HEK293 (cell line): ENCODE results near the gene ZBTB24.

Experiments
- CTCF ChIA-PET: fragments of 350-600 bp; formaldehyde crosslinking; extraction: SDS; loops from one replicate; lab custom pipeline; 2021; ENCODE audit warnings: antibody characterized with exemption; lab: Yijun Ruan, JAX
- POLR2A ChIA-PET: fragments of 300-600 bp; formaldehyde crosslinking; extraction: SDS; loops from one replicate; lab custom pipeline; 2020; ENCODE audit warnings: antibody characterized with exemption, inconsistent platforms; lab: Yijun Ruan, JAX
- H3K27ac ChIP-seq: fragments of 200-500 bp; sonication (Bioruptor generic); 2 replicates; pipeline ENCODE4 v1.5.1; 2014; ENCODE audit warnings: low read depth, low read length, control low read depth, inconsistent platforms; ENCODE audit errors: extremely low read depth
- H3K36me3 ChIP-seq, 2 experiments: fragments of 200-500 bp in 1 of 2; sonication (Bioruptor generic) in 1 of 2; 1 replicate in 1 of 2; 2 replicates in 1 of 2; pipeline ENCODE4 v1.5.1; 2014 to 2017; ENCODE audit warnings: inconsistent platforms in 2 of 2, low read length in 2 of 2; ENCODE audit not compliant: control insufficient read depth in 2 of 2, insufficient read depth in 1 of 2
- H3K4me1 ChIP-seq: fragments of 200-500 bp; sonication (Bioruptor generic); 2 replicates; pipeline ENCODE4 v1.5.1; 2014; ENCODE audit warnings: mild to moderate bottlenecking, low read length, inconsistent platforms; ENCODE audit not compliant: control insufficient read depth, insufficient read depth
- H3K4me3 ChIP-seq: 2 replicates; pipeline ENCODE4 v1.5.1; 2011; ENCODE audit warnings: low read depth, mild to moderate bottlenecking, control low read depth, low read length, moderate library complexity
- H3K9me3 ChIP-seq: fragments of 200-500 bp; sonication (Bioruptor generic); 2 replicates; pipeline ENCODE4 v1.5.1; 2014; ENCODE audit warnings: low read depth, low read length, inconsistent platforms; ENCODE audit not compliant: control insufficient read depth, insufficient read depth
- OSR2 ChIP-seq: fragments of 450-650 bp; formaldehyde crosslinking; IDR thresholded peaks from 2 replicates; pipeline ENCODE4 v1.5.1; 2016; ENCODE audit warnings: missing biosample characterization, missing genetic modification characterization
- ZBTB20 ChIP-seq: fragments of 450-650 bp; formaldehyde crosslinking; IDR thresholded peaks from 2 replicates; pipeline ENCODE4 v1.5.1; 2016; ENCODE audit warnings: missing biosample characterization, missing genetic modification characterization
- ZBTB8A ChIP-seq: fragments of 450-650 bp; formaldehyde crosslinking; IDR thresholded peaks from 2 replicates; pipeline ENCODE4 v1.5.1; 2016; ENCODE audit warnings: missing biosample characterization, missing genetic modification characterization
- ZNF114 ChIP-seq: fragments of 450-650 bp; formaldehyde crosslinking; IDR thresholded peaks from 2 replicates; pipeline ENCODE4 v1.5.0; 2017; ENCODE audit warnings: missing biosample characterization, missing genetic modification characterization
- ZNF175 ChIP-seq: fragments of 450-650 bp; formaldehyde crosslinking; IDR thresholded peaks from 2 replicates; pipeline ENCODE4 v1.5.1; 2016; ENCODE audit warnings: missing biosample characterization, missing genetic modification characterization
- ZNF37A ChIP-seq: fragments of 450-650 bp; IDR thresholded peaks from 2 replicates; pipeline ENCODE4 v1.5.1; 2018; ENCODE audit warnings: missing biosample characterization, missing genetic modification characterization
- ZNF416 ChIP-seq: fragments of 450-650 bp; formaldehyde crosslinking; IDR thresholded peaks from 2 replicates; pipeline ENCODE4 v1.5.1; 2016; ENCODE audit warnings: missing biosample characterization, missing genetic modification characterization
- ZNF600 ChIP-seq: fragments of 450-650 bp; formaldehyde crosslinking; IDR thresholded peaks from 2 replicates; pipeline ENCODE4 v1.5.1; 2016; ENCODE audit warnings: missing biosample characterization, missing genetic modification characterization
- ZNF654 ChIP-seq: fragments of 450-650 bp; formaldehyde crosslinking; IDR thresholded peaks from 2 replicates; pipeline ENCODE4 v1.5.1; 2016; ENCODE audit warnings: low read depth, missing biosample characterization, missing genetic modification characterization
- TF ChIP-seq, protein P1 (sequence below): fragments of 450-650 bp; formaldehyde crosslinking; conservative IDR thresholded peaks from 2 replicates; pipeline ENCODE4 v1.5.1; 2016; ENCODE audit warnings: low read depth, missing biosample characterization, missing genetic modification characterization
- TF ChIP-seq, protein P2 (sequence below): fragments of 450-650 bp; formaldehyde crosslinking; IDR thresholded peaks from 2 replicates; pipeline ENCODE4 v1.5.1; 2017; ENCODE audit warnings: missing biosample characterization, missing genetic modification characterization
- TF ChIP-seq, protein P3 (sequence below): fragments of 450-650 bp; formaldehyde crosslinking; IDR thresholded peaks from 2 replicates; pipeline ENCODE4 v1.5.1; 2016; ENCODE audit warnings: missing biosample characterization, missing genetic modification characterization

The ZBTB24 gene

DNA sequence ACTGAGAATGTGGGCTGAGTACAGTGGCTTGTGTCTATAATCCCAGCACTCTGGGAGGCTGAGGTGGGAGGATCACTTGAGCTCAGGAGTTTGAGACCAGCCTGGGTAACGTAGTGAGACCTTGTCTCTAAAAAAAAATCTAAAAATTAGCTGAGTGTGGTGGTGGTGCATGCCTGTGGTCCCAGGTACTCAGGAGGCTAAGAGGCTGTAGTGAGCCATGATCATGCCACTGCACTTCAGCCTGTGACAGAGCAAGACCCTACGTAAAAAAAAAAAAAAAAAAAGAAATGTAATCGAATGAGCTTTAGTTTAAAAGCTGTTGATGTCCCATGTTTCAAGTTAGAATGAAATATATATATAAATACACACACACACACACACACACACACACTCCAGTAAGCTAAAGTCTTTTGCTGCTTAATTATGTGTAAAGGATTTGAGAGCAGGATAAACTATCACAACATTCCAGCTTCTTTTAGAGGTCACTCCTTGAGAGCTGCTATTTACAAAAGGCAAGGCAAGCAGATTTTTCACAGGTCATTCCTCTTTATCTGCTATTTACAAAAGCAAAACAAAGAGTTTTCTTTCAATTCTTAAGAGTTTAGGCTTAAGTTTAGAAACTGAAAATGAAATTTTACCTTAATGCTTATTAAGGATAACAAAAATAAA is 22.7 kb downstream of the ZBTB24 start:
- ChIA-PET POLR2A (interaction anchor here (0.6 to 1.2 kb wide), 5 partner anchors 10 to 283 kb away, joined by 3 to 5 read pairs (median 4); partner anchors contain the start of genes PPIL6 and SMPD2), CTCF (interaction anchor here (0.5 to 1.1 kb wide), 3 partner anchors 18 to 177 kb away, joined by 3 to 6 read pairs (median 4); no protein-coding TSS in a partner anchor)
- Histone ChIP-seq H3K36me3 (peaks cover 25 to 47% of the 10 kb centered on the region in 2 experiments), H3K4me3 (no peak overlapping the region), H3K4me1 (no peaks in the 10 kb centered on the region), H3K27ac (no peak overlapping the region), H3K9me3 (no peaks in the 10 kb centered on the region)
- TF ChIP-seq, protein P1, sequence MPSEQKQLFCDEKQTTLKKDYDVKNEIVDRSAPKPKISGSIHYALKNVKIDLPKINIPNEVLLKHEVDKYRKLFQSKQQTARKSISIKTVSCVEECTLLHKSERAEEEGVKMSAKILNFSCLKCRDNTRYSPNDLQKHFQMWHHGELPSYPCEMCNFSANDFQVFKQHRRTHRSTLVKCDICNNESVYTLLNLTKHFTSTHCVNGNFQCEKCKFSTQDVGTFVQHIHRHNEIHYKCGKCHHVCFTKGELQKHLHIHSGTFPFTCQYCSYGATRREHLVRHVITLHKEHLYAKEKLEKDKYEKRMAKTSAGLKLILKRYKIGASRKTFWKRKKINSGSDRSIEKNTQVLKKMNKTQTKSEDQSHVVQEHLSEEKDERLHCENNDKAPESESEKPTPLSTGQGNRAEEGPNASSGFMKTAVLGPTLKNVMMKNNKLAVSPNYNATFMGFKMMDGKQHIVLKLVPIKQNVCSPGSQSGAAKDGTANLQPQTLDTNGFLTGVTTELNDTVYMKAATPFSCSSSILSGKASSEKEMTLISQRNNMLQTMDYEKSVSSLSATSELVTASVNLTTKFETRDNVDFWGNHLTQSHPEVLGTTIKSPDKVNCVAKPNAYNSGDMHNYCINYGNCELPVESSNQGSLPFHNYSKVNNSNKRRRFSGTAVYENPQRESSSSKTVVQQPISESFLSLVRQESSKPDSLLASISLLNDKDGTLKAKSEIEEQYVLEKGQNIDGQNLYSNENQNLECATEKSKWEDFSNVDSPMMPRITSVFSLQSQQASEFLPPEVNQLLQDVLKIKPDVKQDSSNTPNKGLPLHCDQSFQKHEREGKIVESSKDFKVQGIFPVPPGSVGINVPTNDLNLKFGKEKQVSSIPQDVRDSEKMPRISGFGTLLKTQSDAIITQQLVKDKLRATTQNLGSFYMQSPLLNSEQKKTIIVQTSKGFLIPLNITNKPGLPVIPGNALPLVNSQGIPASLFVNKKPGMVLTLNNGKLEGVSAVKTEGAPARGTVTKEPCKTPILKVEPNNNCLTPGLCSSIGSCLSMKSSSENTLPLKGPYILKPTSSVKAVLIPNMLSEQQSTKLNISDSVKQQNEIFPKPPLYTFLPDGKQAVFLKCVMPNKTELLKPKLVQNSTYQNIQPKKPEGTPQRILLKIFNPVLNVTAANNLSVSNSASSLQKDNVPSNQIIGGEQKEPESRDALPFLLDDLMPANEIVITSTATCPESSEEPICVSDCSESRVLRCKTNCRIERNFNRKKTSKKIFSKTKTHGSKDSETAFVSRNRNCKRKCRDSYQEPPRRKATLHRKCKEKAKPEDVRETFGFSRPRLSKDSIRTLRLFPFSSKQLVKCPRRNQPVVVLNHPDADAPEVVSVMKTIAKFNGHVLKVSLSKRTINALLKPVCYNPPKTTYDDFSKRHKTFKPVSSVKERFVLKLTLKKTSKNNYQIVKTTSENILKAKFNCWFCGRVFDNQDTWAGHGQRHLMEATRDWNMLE = no peak
- TF ChIP-seq, protein P2, sequence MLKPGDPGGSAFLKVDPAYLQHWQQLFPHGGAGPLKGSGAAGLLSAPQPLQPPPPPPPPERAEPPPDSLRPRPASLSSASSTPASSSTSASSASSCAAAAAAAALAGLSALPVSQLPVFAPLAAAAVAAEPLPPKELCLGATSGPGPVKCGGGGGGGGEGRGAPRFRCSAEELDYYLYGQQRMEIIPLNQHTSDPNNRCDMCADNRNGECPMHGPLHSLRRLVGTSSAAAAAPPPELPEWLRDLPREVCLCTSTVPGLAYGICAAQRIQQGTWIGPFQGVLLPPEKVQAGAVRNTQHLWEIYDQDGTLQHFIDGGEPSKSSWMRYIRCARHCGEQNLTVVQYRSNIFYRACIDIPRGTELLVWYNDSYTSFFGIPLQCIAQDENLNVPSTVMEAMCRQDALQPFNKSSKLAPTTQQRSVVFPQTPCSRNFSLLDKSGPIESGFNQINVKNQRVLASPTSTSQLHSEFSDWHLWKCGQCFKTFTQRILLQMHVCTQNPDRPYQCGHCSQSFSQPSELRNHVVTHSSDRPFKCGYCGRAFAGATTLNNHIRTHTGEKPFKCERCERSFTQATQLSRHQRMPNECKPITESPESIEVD (tag by site-specific recombination) = peak; percentile 42; the same call in 1 of the 2 replicates
- no peak for TF ChIP-seq ZNF654 (tag by site-specific recombination)
- TF ChIP-seq, protein P3, sequence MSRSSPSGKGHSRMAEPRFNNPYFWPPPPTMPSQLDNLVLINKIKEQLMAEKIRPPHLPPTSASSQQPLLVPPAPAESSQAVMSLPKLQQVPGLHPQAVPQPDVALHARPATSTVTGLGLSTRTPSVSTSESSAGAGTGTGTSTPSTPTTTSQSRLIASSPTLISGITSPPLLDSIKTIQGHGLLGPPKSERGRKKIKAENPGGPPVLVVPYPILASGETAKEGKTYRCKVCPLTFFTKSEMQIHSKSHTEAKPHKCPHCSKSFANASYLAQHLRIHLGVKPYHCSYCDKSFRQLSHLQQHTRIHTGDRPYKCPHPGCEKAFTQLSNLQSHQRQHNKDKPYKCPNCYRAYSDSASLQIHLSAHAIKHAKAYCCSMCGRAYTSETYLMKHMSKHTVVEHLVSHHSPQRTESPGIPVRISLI = 0 out of 2 replicates have a peak, but pooled peaks have one; percentile 32

DNA sequence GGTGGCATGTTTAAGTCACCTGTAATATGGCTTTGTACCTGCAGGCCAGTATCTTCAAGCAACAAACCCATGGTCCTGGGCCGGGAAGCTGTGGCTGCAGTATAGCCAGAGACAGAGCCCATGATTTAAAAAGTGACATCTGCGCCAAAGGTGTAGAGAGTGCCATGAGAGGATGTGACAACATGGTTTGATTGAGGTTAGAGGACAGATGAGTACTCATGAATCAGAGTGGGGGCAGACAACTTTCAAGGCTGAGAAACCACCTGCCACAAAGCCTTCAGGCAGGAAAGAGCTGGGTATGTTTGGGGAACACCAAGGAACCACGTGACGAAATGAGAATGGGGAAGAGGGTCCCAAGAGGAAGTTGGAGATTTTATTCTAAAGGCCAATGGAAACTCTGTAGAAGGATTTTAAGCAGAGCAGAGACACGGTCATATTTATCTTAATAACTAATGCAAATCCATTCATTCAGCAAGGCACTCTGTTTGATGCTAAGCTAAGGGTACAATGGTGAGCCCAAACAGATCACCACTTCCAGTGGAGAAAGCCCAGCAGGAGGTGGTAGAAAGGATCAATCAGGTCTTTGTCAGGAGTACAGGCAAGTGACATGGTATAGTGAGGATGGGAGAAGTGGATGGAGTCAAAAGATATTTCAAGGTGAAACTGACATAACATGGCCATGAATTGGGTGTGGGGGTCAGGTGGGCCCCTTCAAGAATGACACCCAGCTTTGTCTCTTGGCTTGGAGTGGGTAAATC is 24.1 kb downstream of the ZBTB24 start:
- no peak for TF ChIP-seq ZNF114 (tag by site-specific recombination)
- TF ChIP-seq ZBTB20 (tag by site-specific recombination) = peak; percentile 41; the same call in 1 of the 2 replicates
- POLR2A ChIA-PET = interaction anchor here (0.6 kb wide), 1 partner anchor 20 kb away, joined by 3 read pairs; no protein-coding TSS in a partner anchor
- Histone ChIP-seq H3K4me3 (no peak overlapping the region), H3K36me3 (peaks cover 13 to 33% of the 10 kb centered on the region in 2 experiments), H3K9me3 (no peaks in the 10 kb centered on the region), H3K27ac (no peak overlapping the region), H3K4me1 (no peaks in the 10 kb centered on the region)
- CTCF ChIA-PET = interaction anchor here (0.6 kb wide), 1 partner anchor 932 kb away, joined by 4 read pairs; no protein-coding TSS in a partner anchor

DNA sequence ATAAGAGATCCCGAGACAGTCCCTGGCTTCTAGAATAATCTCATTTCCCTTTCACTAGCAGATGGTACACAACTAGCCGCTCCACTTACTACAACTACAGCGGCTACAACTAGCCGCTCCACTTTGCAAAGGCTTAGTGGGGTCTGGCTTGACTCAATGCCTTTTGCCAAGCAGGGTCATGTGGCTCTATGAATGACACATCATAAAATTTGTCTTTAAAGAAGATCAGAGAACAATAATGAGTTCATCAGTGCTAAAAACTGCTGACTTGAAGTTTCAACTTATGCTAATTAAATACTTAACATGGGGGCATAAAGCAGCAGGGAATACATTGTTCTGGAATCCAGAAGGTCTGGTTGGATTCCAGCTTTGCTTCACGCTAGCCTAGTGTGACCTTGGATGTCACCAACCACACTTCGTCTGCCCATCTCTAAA is 25.4 kb downstream of the ZBTB24 start:
- no peaks in the 10 kb centered on the region for H3K4me1 ChIP-seq
- POLR2A ChIA-PET = interaction anchor here (5.2 kb wide), 1 partner anchor 13 kb away, joined by 39 read pairs; no protein-coding TSS in a partner anchor

More for the DNA sequence above, 25.4 kb downstream of the ZBTB24 start:
- Histone ChIP-seq H3K27ac (no peak overlapping the region), H3K36me3 (peaks cover 4 to 27% of the 10 kb centered on the region in 2 experiments; a peak in 2 of 3 replicates), H3K4me3 (no peak overlapping the region), H3K9me3 (no peaks in the 10 kb centered on the region)
- CTCF ChIA-PET = interaction anchor here (1.0 to 1.4 kb wide), 3 partner anchors 10 to 270 kb away, joined by 3 to 4 read pairs (median 3); partner anchors contain the start of gene CD164
- TF ChIP-seq, protein P2 (tag by site-specific recombination) = 0 out of 2 replicates have a peak, but pooled peaks have one; percentile 16
- TF ChIP-seq ZNF37A (tag by site-specific recombination) (no peak), ZNF416 (tag by site-specific recombination) (no peak), ZBTB8A (tag by site-specific recombination) (0 out of 2 replicates have a peak, but pooled peaks have one; percentile 11), ZNF175 (no peak), OSR2 (tag by site-specific recombination) (peak; percentile 27; the same call in 1 of the 2 replicates), ZNF600 (tag by site-specific recombination) (peak; percentile 42; the same call in 1 of the 2 replicates)
